PC-3 (cell line): ENCODE data around the gene APELA. TPM values are rescaled to one million over a fixed set of nuclear protein-coding genes. Genes with fewer than 3 reads are reported as not detected.

Experiments used
- ATAC-seq: fragments of 200-7000 bp; cut with Tn5 transposase; 2 replicates; pipeline ENCODE4 v1.9.1; 2020; ENCODE audit warnings: mild to moderate bottlenecking, moderate library complexity
- BruUV-seq: library from RNA; stranded (reverse); fragments of 400-500 nt; replicated peaks from 2 replicates; lab custom pipeline; 2021; lab: Mats Ljungman, UMichigan
- CTCF ChIA-PET: fragments of 300-600 bp; sonication (Branson Sonifier 250); formaldehyde crosslinking; loops from one replicate; lab custom pipeline; 2022; ENCODE audit warnings: antibody characterized with exemption; lab: Charles Lee
- POLR2A ChIA-PET: fragments of 300-600 bp; sonication (Branson Sonifier 250); formaldehyde crosslinking; loops from one replicate; lab custom pipeline; 2022; ENCODE audit warnings: antibody characterized with exemption; ENCODE audit not compliant: unreplicated experiment; lab: Charles Lee
- DNase-seq: peaks from one replicate; pipeline ENCODE4 v3.0.0-alpha.2; 2015
- H2AFZ ChIP-seq: fragments of 300-600 bp; sonication (generic); 2 replicates; pipeline ENCODE4 v1.6.0; 2016; ENCODE audit warnings: antibody characterized with exemption, low read length
- H3F3A ChIP-seq: fragments of 300-600 bp; sonication (generic); one replicate; pipeline ENCODE4 v1.6.0; 2017; ENCODE audit warnings: antibody characterized with exemption, low read length, control low read depth, mild to moderate bottlenecking; ENCODE audit not compliant: unreplicated experiment
- H3K27ac ChIP-seq: fragments of 300-600 bp; sonication (generic); 2 replicates; pipeline ENCODE4 v1.5.1; 2016; ENCODE audit warnings: mild to moderate bottlenecking, low read length
- H3K27me3 ChIP-seq: fragments of 300-600 bp; sonication (generic); 2 replicates; pipeline ENCODE4 v1.6.1; 2016; ENCODE audit warnings: low read length, mixed read lengths
- H3K36me3 ChIP-seq: fragments of 300-600 bp; sonication (generic); 2 replicates; pipeline ENCODE4 v1.6.1; 2016; ENCODE audit warnings: low read depth, mixed run types, low read length, mixed read lengths
- H3K4me1 ChIP-seq: fragments of 300-600 bp; sonication (generic); 2 replicates; pipeline ENCODE4 v1.5.1; 2016; ENCODE audit warnings: low read length; ENCODE audit not compliant: insufficient read depth
- H3K4me2 ChIP-seq: fragments of 300-600 bp; sonication (generic); 2 replicates; pipeline ENCODE4 v1.6.0; 2016; ENCODE audit warnings: low read length
- H3K4me3 ChIP-seq: fragments of 300-600 bp; sonication (generic); 2 replicates; pipeline ENCODE4 v1.5.1; 2016; ENCODE audit warnings: mild to moderate bottlenecking, low read length, mixed read lengths
- H3K79me2 ChIP-seq: fragments of 300-600 bp; sonication (generic); 2 replicates; pipeline ENCODE4 v1.6.1; 2017; ENCODE audit warnings: low read length, mixed read lengths
- H3K9ac ChIP-seq: fragments of 300-600 bp; sonication (generic); 2 replicates; pipeline ENCODE4 v1.6.0; 2016; ENCODE audit warnings: mild to moderate bottlenecking, low read length
- H3K9me2 ChIP-seq: fragments of 300-600 bp; sonication (generic); replicated peaks from 2 replicates; pipeline ENCODE4 v1.6.1; 2016; ENCODE audit warnings: mixed run types, low read length, mixed read lengths
- H3K9me3 ChIP-seq: fragments of 300-600 bp; sonication (generic); 2 replicates; pipeline ENCODE4 v1.6.1; 2016; ENCODE audit warnings: low read length, mixed read lengths
- H4K20me1 ChIP-seq: fragments of 300-600 bp; sonication (generic); 2 replicates; pipeline ENCODE4 v1.6.1; 2016; ENCODE audit warnings: low read length, mixed read lengths
- CTCF ChIP-seq: fragments of 300-600 bp; sonication (generic); conservative IDR thresholded peaks from 2 replicates; pipeline ENCODE4 v1.5.1; 2017; ENCODE audit warnings: antibody characterized with exemption, low read depth, mild to moderate bottlenecking, low read length
- EZH2 ChIP-seq: fragments of 300-600 bp; sonication (generic); IDR thresholded peaks from one replicate; pipeline ENCODE4 v1.6.1; 2017; ENCODE audit warnings: antibody characterized with exemption, mild to moderate bottlenecking, low read length; ENCODE audit not compliant: unreplicated experiment
- EZH2phosphoT487 ChIP-seq: fragments of 300-600 bp; sonication (generic); IDR thresholded peaks from 2 replicates; pipeline ENCODE4 v1.6.1; 2018; ENCODE audit warnings: mild to moderate bottlenecking, antibody characterized with exemption, low read length, borderline replicate concordance
- intact Hi-C: fragments of 100-400 bp; cut with micrococcal nuclease; formaldehyde crosslinking; loops from 2 replicates; pipeline ENCODE4 v1.9.0; 2023
- total RNA-seq: library from RNA; depleted of rRNA; stranded (reverse); fragments of >200 nt; gene quantifications from 2 replicates; pipeline ENCODE4 v1.2.3, GENCODE V29; 2014; rRNA removed

APELA gene
- total RNA-seq, 1 experiment from 2014 or later: not detected

GRCh38 chr4:164943192-164943591 is 66.2 kb downstream of the APELA start:
- no peaks in the 10 kb centered on the region for H4K20me1 ChIP-seq
- no peak for TF ChIP-seq EZH2phosphoT487
- no peak for TF ChIP-seq EZH2
- TF ChIP-seq CTCF: no peak
- H3K9ac ChIP-seq: no peak overlapping the region
- BruUV-seq: no TSS peak
- H3K4me1 ChIP-seq: no peaks in the 10 kb centered on the region
- no peaks in the 10 kb centered on the region for H3K27me3 ChIP-seq
- no peaks in the 10 kb centered on the region for H3F3A ChIP-seq
- H2AFZ ChIP-seq: no peak overlapping the region
- H3K4me2 ChIP-seq: no peak overlapping the region
- H3K9me2 ChIP-seq: no peaks in the 10 kb centered on the region
- no peak overlapping the region for H3K27ac ChIP-seq
- no peaks in the 10 kb centered on the region for H3K36me3 ChIP-seq
- H3K9me3 ChIP-seq: no peaks in the 10 kb centered on the region
- ATAC-seq (no peak), DNase-seq (no peak)
- intact Hi-C loops: no loop called here
- POLR2A ChIA-PET: interaction anchor here (0.6 kb wide), 1 partner anchor 107 kb away, joined by 6 read pairs; no protein-coding TSS in a partner anchor
- H3K4me3 ChIP-seq: no peak overlapping the region
- CTCF ChIA-PET: no interaction called here
- H3K79me2 ChIP-seq: no peaks in the 10 kb centered on the region

DNA sequence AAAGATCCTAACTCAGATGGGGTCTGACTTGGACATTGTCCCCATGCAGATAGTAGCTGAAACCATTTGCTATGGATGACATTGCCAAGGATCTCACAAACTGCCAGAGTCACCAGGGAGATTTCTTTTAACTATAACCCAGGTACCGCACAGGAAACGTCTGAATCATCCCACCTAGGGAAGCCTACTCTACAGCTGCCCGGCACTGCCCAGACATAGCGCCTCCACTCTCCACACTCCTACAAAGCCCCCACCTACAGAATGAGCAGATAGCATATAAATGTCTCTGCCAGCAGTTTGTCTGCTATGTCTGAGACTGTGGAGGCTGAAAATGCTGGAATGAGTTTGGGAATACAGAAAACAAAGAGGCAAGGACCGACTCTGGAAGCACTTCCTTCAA is 68.2 kb downstream of the APELA start:
- no TSS peak for BruUV-seq
- Histone ChIP-seq H3K36me3 (no peaks in the 10 kb centered on the region), H3K9ac (no peak overlapping the region), H3K4me2 (no peak overlapping the region), H3K9me2 (no peaks in the 10 kb centered on the region), H3K79me2 (no peaks in the 10 kb centered on the region), H2AFZ (no peak overlapping the region), H4K20me1 (no peaks in the 10 kb centered on the region), H3K9me3 (no peaks in the 10 kb centered on the region), H3F3A (no peaks in the 10 kb centered on the region), H3K4me3 (no peak overlapping the region), H3K4me1 (no peaks in the 10 kb centered on the region), H3K27me3 (no peaks in the 10 kb centered on the region), H3K27ac (no peak overlapping the region)
- intact Hi-C loops: no loop called here
- DNase-seq: no peak
- CTCF ChIA-PET: no interaction called here
- POLR2A ChIA-PET: no interaction called here
- TF ChIP-seq CTCF (no peak), EZH2phosphoT487 (no peak), EZH2 (no peak)
- ATAC-seq: no peak

- Histone ChIP-seq H4K20me1 (no peaks in the 10 kb centered on the region), H3K4me1 (no peaks in the 10 kb centered on the region), H3F3A (no peaks in the 10 kb centered on the region), H3K4me3 (no peak overlapping the region), H3K27me3 (no peaks in the 10 kb centered on the region), H3K9me3 (no peaks in the 10 kb centered on the region), H3K9ac (no peak overlapping the region), H3K36me3 (no peaks in the 10 kb centered on the region), H3K79me2 (no peaks in the 10 kb centered on the region), H3K9me2 (no peaks in the 10 kb centered on the region), H3K27ac (no peak overlapping the region), H3K4me2 (no peak overlapping the region), H2AFZ (no peak overlapping the region)
- intact Hi-C loops: no loop called here
- TF ChIP-seq EZH2: no peak
- TF ChIP-seq CTCF: no peak
- ATAC-seq: no peak
- BruUV-seq: no TSS peak
- CTCF ChIA-PET: no interaction called here
- POLR2A ChIA-PET: no interaction called here
- DNase-seq: no peak
These were observed 69.8 kb downstream of the APELA start for GRCh38 chr4:164946810-164947209.

Other genes with a start within 250 kb of the APELA start
- gene SMIM31, start 123.0 kb upstream of the APELA start, total RNA-seq: not detected in 2 replicates
- gene TRIM61, start 100.5 kb downstream of the APELA start, total RNA-seq: not detected in 2 replicates
- gene TRIM60, start 154.8 kb downstream of the APELA start, total RNA-seq: not detected in 2 replicates
- not detected in 2 replicates for gene TRIM75, start 176.7 kb downstream of the APELA start, total RNA-seq
- 6.8 and 7.4 TPM in 2 replicates for gene TMEM192, start 235.7 kb downstream of the APELA start, total RNA-seq